Nephron (organoid): ENCODE data around the gene MRAS.
A peak's percentile ranks its signal among the peaks of the same experiment; 100 is the strongest.

ENCODE experiments used
- H3K27ac Mint-ChIP-seq, 3 experiments: 2 replicates each; pipeline ENCODE4 v1.8.0; 2020; ENCODE audit warnings: mixed read lengths in 3 of 3, mild to moderate bottlenecking in 2 of 3, moderate library complexity in 1 of 3
- H3K27me3 Mint-ChIP-seq: 2 replicates; pipeline ENCODE4 v1.8.0; 2021; ENCODE audit warnings: low read depth, mild to moderate bottlenecking, moderate library complexity, mixed read lengths
- H3K36me3 Mint-ChIP-seq: 2 replicates; pipeline ENCODE4 v1.8.0; 2020; ENCODE audit warnings: low read depth, mixed read lengths
- H3K4me1 Mint-ChIP-seq: 2 replicates; pipeline ENCODE4 v1.8.0; 2020; ENCODE audit warnings: mixed read lengths
- H3K4me3 Mint-ChIP-seq, 3 experiments: 2 replicates each; pipeline ENCODE4 v1.8.0; 2020; ENCODE audit warnings: mild to moderate bottlenecking in 3 of 3, mixed read lengths in 3 of 3, moderate library complexity in 2 of 3
- H3K9me3 Mint-ChIP-seq: 2 replicates; pipeline ENCODE4 v1.8.0; 2020; ENCODE audit warnings: mixed read lengths
- CTCF ChIP-seq, 3 experiments: fragments of 200-600 bp; sonication (generic); IDR thresholded peaks; one replicate each; pipeline ENCODE4 v1.5.0; 2021; ENCODE audit warnings: antibody characterized with exemption in 3 of 3; ENCODE audit not compliant: unreplicated experiment in 3 of 3

Gene MRAS

GRCh38 chr3:138361561-138361971, 13.2 kb downstream of the MRAS start:
- peaks cover 7% of the 10 kb centered on the region for H3K36me3 Mint-ChIP-seq
- peak overlapping the region; percentile 57 to 89 (median 65) for H3K27ac Mint-ChIP-seq
- no peaks in the 10 kb centered on the region for H3K27me3 Mint-ChIP-seq
- no peaks in the 10 kb centered on the region for H3K9me3 Mint-ChIP-seq
- peaks cover 71% of the 10 kb centered on the region for H3K4me1 Mint-ChIP-seq
- no peak for TF ChIP-seq CTCF (IDR thresholded peaks at IDR 0.05; ENCODE audit: unreplicated experiment in 3 of 3)
- no peak overlapping the region for H3K4me3 Mint-ChIP-seq

GRCh38 chr3:138362538-138362937, 14.2 kb downstream of the MRAS start:
- Mint-ChIP-seq H3K4me1 (peaks cover 65% of the 10 kb centered on the region), H3K27ac (peak overlapping the region; percentile 65 to 89 (median 69)), H3K4me3 (no peak overlapping the region), H3K36me3 (peaks cover 4% of the 10 kb centered on the region), H3K9me3 (no peaks in the 10 kb centered on the region), H3K27me3 (no peaks in the 10 kb centered on the region)
- no peak for TF ChIP-seq CTCF (IDR thresholded peaks at IDR 0.05; ENCODE audit: unreplicated experiment in 3 of 3)

- Mint-ChIP-seq H3K4me3 (no peak overlapping the region), H3K27me3 (no peaks in the 10 kb centered on the region)
- no peak for TF ChIP-seq CTCF (IDR thresholded peaks at IDR 0.05; ENCODE audit: unreplicated experiment in 3 of 3)
These were observed 14.9 kb downstream of the MRAS start for GRCh38 chr3:138363322-138363721.

GRCh38 chr3:138364356-138365252, 16.2 kb downstream of the MRAS start:
- peaks cover 59% of the 10 kb centered on the region for H3K4me1 Mint-ChIP-seq

More at GRCh38 chr3:138363322-138363721, 14.9 kb downstream of the MRAS start:
- Mint-ChIP-seq H3K27ac (peak overlapping the region; percentile 65 to 89 (median 69)), H3K4me1 (peaks cover 65% of the 10 kb centered on the region), H3K9me3 (no peaks in the 10 kb centered on the region), H3K36me3 (peaks cover 4% of the 10 kb centered on the region)

GRCh38 chr3:138365253-138365555, 16.8 kb downstream of the MRAS start:
- TF ChIP-seq CTCF (IDR thresholded peaks at IDR 0.05; ENCODE audit: unreplicated experiment in 3 of 3): no peak
- Mint-ChIP-seq H3K4me1 (peaks cover 53% of the 10 kb centered on the region), H3K27ac (no peak overlapping the region), H3K36me3 (peaks cover 4% of the 10 kb centered on the region), H3K9me3 (no peaks in the 10 kb centered on the region), H3K27me3 (no peaks in the 10 kb centered on the region), H3K4me3 (no peak overlapping the region)

More at GRCh38 chr3:138364356-138365252, 16.2 kb downstream of the MRAS start:
- Mint-ChIP-seq H3K9me3 (no peaks in the 10 kb centered on the region), H3K4me3 (no peak overlapping the region), H3K27me3 (no peaks in the 10 kb centered on the region), H3K27ac (peak overlapping the region in 1 of 3 experiments; percentile 50), H3K36me3 (peaks cover 4% of the 10 kb centered on the region)
- no peak for TF ChIP-seq CTCF (IDR thresholded peaks at IDR 0.05; ENCODE audit: unreplicated experiment in 3 of 3)
